B cell (primary cell): ENCODE measurements around the gene SLC4A8. TPM values are rescaled to one million over a fixed set of nuclear protein-coding genes. Genes with fewer than 3 reads are reported as not detected.

Experiments used
- ATAC-seq: fragments of 200-7000 bp; cut with Tn5 transposase; one replicate; pipeline ENCODE4 v1.10.0; 2021; ENCODE audit warnings: low read depth, mild to moderate bottlenecking, moderate number of reproducible peaks, moderate library complexity
- CTCF ChIA-PET: fragments of 350-600 bp; sonication (Branson Sonifier 250); formaldehyde crosslinking; loops from one replicate; lab custom pipeline; 2021; ENCODE audit warnings: antibody characterized with exemption, inconsistent platforms; lab: Charles Lee
- POLR2A ChIA-PET: fragments of 350-600 bp; sonication (Branson Sonifier 250); formaldehyde crosslinking; loops from one replicate; lab custom pipeline; 2021; ENCODE audit warnings: antibody characterized with exemption; lab: Charles Lee
- DNase-seq: peaks from one replicate; pipeline ENCODE4 v3.0.0; 2013
- H2AFZ ChIP-seq: 2 replicates; pipeline ENCODE4 v1.6.1; 2012; ENCODE audit warnings: mild to moderate bottlenecking, low read depth, low read length; ENCODE audit not compliant: insufficient read depth, poor library complexity, severe bottlenecking
- H3K27ac ChIP-seq, 2 donors: 1 replicate in 1 of 2; 2 replicates in 1 of 2; pipeline ENCODE4 v1.5.1; 2012 to 2013; ENCODE audit warnings: low read length in 2 of 2, mild to moderate bottlenecking in 2 of 2, moderate library complexity in 1 of 2
- H3K27me3 ChIP-seq, 4 experiments: fragments of 200-600 bp in 1 of 4; sonication (generic) in 1 of 4; replicated peaks in 1 of 4; 1 replicate in 2 of 4; 2 replicates in 2 of 4; pipeline versions ENCODE4 v1.6.1 to v1.7.0; 2013 to 2016; ENCODE audit warnings: low read length in 3 of 4, mild to moderate bottlenecking in 2 of 4, mixed read lengths in 1 of 4, moderate library complexity in 1 of 4; ENCODE audit not compliant: insufficient read depth in 4 of 4, control insufficient read depth in 3 of 4; ENCODE audit errors: control extremely low read depth in 1 of 4
- H3K36me3 ChIP-seq, 2 experiments: replicated peaks in 1 of 2; 1 replicate in 1 of 2; 2 replicates in 1 of 2; pipeline versions ENCODE4 v1.6.1 to v1.7.1; 2013; ENCODE audit warnings: low read length in 1 of 2; ENCODE audit not compliant: insufficient read depth in 2 of 2, control insufficient read depth in 1 of 2; ENCODE audit errors: control extremely low read depth in 1 of 2, extremely low read depth in 1 of 2
- H3K4me1 ChIP-seq, 2 donors: fragments of 200-600 bp in 1 of 2; sonication (generic) in 1 of 2; 1 replicate in 1 of 2; 2 replicates in 1 of 2; pipeline versions ENCODE4 v1.5.1 to v1.6.1; 2013 to 2017; ENCODE audit warnings: low read length in 2 of 2; ENCODE audit not compliant: control insufficient read depth in 2 of 2, insufficient read depth in 2 of 2
- H3K4me2 ChIP-seq: replicated peaks from 2 replicates; pipeline ENCODE3; 2012; ENCODE audit warnings: mild to moderate bottlenecking, low read depth, low read length; ENCODE audit not compliant: poor library complexity, severe bottlenecking
- H3K4me3 ChIP-seq, 5 experiments: fragments of 200-600 bp in 1 of 5; sonication (generic) in 1 of 5; 1 replicate in 3 of 5; 2 replicates in 2 of 5; pipeline versions ENCODE4 v1.5.1 to v1.7.0; 2011 to 2016; ENCODE audit warnings: low read length in 4 of 5, mild to moderate bottlenecking in 4 of 5, low read depth in 2 of 5, control low read depth in 1 of 5, moderate library complexity in 1 of 5; ENCODE audit not compliant: insufficient read depth in 1 of 5; ENCODE audit errors: control extremely low read depth in 1 of 5, extremely low read depth in 1 of 5
- H3K79me2 ChIP-seq: fragments of 200-600 bp; sonication (generic); one replicate; pipeline ENCODE4 v1.6.0; 2016; ENCODE audit warnings: low read length; ENCODE audit not compliant: control insufficient read depth, insufficient read depth
- H3K9ac ChIP-seq: fragments of 200-600 bp; sonication (generic); 2 replicates; pipeline ENCODE4 v1.6.1; 2017; ENCODE audit warnings: mild to moderate bottlenecking, low read length, moderate library complexity
- H3K9me3 ChIP-seq, 3 donors: one replicate each; pipeline versions ENCODE4 v1.6.1 to v1.7.1; 2013; ENCODE audit warnings: low read length in 2 of 3; ENCODE audit not compliant: control insufficient read depth in 2 of 3, insufficient read depth in 1 of 3; ENCODE audit errors: control extremely low read depth in 1 of 3
- H4K20me1 ChIP-seq: 2 replicates; pipeline ENCODE4 v1.6.0; 2012; ENCODE audit warnings: mild to moderate bottlenecking, low read length; ENCODE audit not compliant: insufficient read depth, control insufficient read depth, poor library complexity, severe bottlenecking
- H3K27ac Mint-ChIP-seq: one replicate; pipeline ENCODE4 v1.8.0; 2021; ENCODE audit warnings: mixed read lengths
- H3K27me3 Mint-ChIP-seq: one replicate; pipeline ENCODE4 v1.8.0; 2021; ENCODE audit warnings: mixed read lengths
- H3K4me1 Mint-ChIP-seq: one replicate; pipeline ENCODE4 v1.8.0; 2021; ENCODE audit warnings: mixed read lengths
- H3K4me3 Mint-ChIP-seq: one replicate; pipeline ENCODE4 v1.8.0; 2021; ENCODE audit warnings: mixed read lengths
- H3K9me3 Mint-ChIP-seq: one replicate; pipeline ENCODE4 v1.8.0; 2022; ENCODE audit warnings: mixed read lengths; ENCODE audit not compliant: insufficient read depth
- CTCF ChIP-seq: fragments of 200-600 bp; IDR thresholded peaks from one replicate; pipeline ENCODE4 v1.8.0; 2022; ENCODE audit warnings: antibody characterized with exemption, mild to moderate bottlenecking
- EZH2 ChIP-seq: IDR thresholded peaks from 2 replicates; pipeline ENCODE4 v1.6.1; 2012; ENCODE audit warnings: borderline replicate concordance, low read depth, mild to moderate bottlenecking, moderate library complexity, low read length; ENCODE audit not compliant: insufficient read depth, poor library complexity, severe bottlenecking
- WGBS: methylation state at CpG from one replicate; pipeline ENCODE4 v1.1.5; 2013; ENCODE audit warnings: missing lambda C conversion rate; ENCODE audit not compliant: insufficient coverage; 5-methylcytosine and 5-hydroxymethylcytosine counted together
- intact Hi-C: fragments of 100-400 bp; cut with micrococcal nuclease; formaldehyde crosslinking; loops from one replicate; pipeline ENCODE4 v1.10.0; 2022
- polyA plus RNA-seq: library from polyadenylated mRNA; depleted of rRNA; stranded (reverse); fragments of >200 nt; gene quantifications from 2 replicates; pipeline ENCODE4 v1.2.3, GENCODE V29; 2012
- total RNA-seq, 2 donors: library from RNA; stranded (reverse); fragments of 120-200 nt in 1 of 2; gene quantifications; 1 replicate in 1 of 2; 2 replicates in 1 of 2; pipeline versions ENCODE4 v1.2.3 to v1.2.4, GENCODE V29; 2013 to 2022

Gene SLC4A8
- total and polyA plus RNA-seq, 2 donors (not counting 1 experiment from before 2014, with no cell fraction given) = 3.1 to 3.2 TPM

- CTCF ChIA-PET = interaction anchor here (2.3 to 5.4 kb wide), 2 partner anchors 11 to 114 kb away, joined by 7 to 83 read pairs; no protein-coding TSS in a partner anchor
These were observed 6.8 kb upstream of the SLC4A8 start for GRCh38 chr12:51417826-51418225.

More at GRCh38 chr12:51417826-51418225, 6.8 kb upstream of the SLC4A8 start:
- no peaks in the 10 kb centered on the region for H4K20me1 ChIP-seq
- POLR2A ChIA-PET = no interaction called here
- peaks cover 0 to 3% of the 10 kb centered on the region in 2 donors for H3K4me1 ChIP-seq
- H3K27ac ChIP-seq = no peak overlapping the region
- Mint-ChIP-seq H3K27ac (no peak overlapping the region), H3K4me1 (peaks cover 10% of the 10 kb centered on the region), H3K9me3 (no peaks in the 10 kb centered on the region), H3K4me3 (no peak overlapping the region), H3K27me3 (no peaks in the 10 kb centered on the region)
- DNase-seq = no peak
- H3K79me2 ChIP-seq = peaks cover 20% of the 10 kb centered on the region
- intact Hi-C loops = no loop called here
- H3K9me3 ChIP-seq = no peaks in the 10 kb centered on the region
- no peak overlapping the region for H3K4me3 ChIP-seq
- TF ChIP-seq EZH2 = no peak
- TF ChIP-seq CTCF = no peak
- no peak overlapping the region for H3K4me2 ChIP-seq
- H3K27me3 ChIP-seq = no peaks in the 10 kb centered on the region
- WGBS = 96% methylated on average over 4 of the region's 4 CpGs
- no peaks in the 10 kb centered on the region for H3K36me3 ChIP-seq
- no peak overlapping the region for H3K9ac ChIP-seq
- ATAC-seq = no peak
- H2AFZ ChIP-seq = no peak overlapping the region
